Mesenchymal stem cell (in vitro differentiated cells and primary cell): ENCODE results near the gene GLI1.
A peak's percentile ranks its signal among the peaks of the same experiment; 100 is the strongest.

ENCODE experiments used
- DNase-seq: peaks from one replicate; pipeline ENCODE4 v3.0.0-alpha.2; 2013
- H2AFZ ChIP-seq: one replicate; pipeline ENCODE4 v1.6.1; 2013; ENCODE audit warnings: low read depth, mild to moderate bottlenecking, control low read depth, inconsistent platforms, low read length, moderate library complexity
- H2AK5ac ChIP-seq: 2 replicates; pipeline ENCODE4 v1.6.1; 2013; ENCODE audit warnings: low read length, moderate library complexity, mild to moderate bottlenecking, inconsistent platforms; ENCODE audit not compliant: severe bottlenecking
- H2BK120ac ChIP-seq: one replicate; pipeline ENCODE4 v1.6.1; 2013; ENCODE audit warnings: low read depth, mild to moderate bottlenecking, inconsistent platforms, low read length, moderate library complexity
- H2BK12ac ChIP-seq, 2 experiments: one replicate each; pipeline ENCODE4 v1.6.1; 2013; ENCODE audit warnings: inconsistent platforms in 2 of 2, low read length in 2 of 2, mild to moderate bottlenecking in 2 of 2, moderate library complexity in 2 of 2, control low read depth in 1 of 2
- H2BK15ac ChIP-seq: one replicate; pipeline ENCODE4 v1.6.1; 2013; ENCODE audit warnings: mild to moderate bottlenecking, low read depth, inconsistent platforms; ENCODE audit not compliant: poor library complexity, severe bottlenecking
- H2BK5ac ChIP-seq: 2 replicates; pipeline ENCODE4 v1.6.1; 2013; ENCODE audit warnings: low read depth, mild to moderate bottlenecking, low read length, control low read depth, inconsistent platforms; ENCODE audit not compliant: poor library complexity, severe bottlenecking
- H3K14ac ChIP-seq, 2 experiments: one replicate each; pipeline ENCODE4 v1.6.1; 2013; ENCODE audit warnings: inconsistent platforms in 2 of 2, low read length in 2 of 2, control low read depth in 1 of 2, mild to moderate bottlenecking in 1 of 2, moderate library complexity in 1 of 2
- H3K18ac ChIP-seq, 2 experiments: one replicate each; pipeline ENCODE4 v1.6.1; 2013; ENCODE audit warnings: inconsistent platforms in 2 of 2, low read length in 2 of 2, control low read depth in 1 of 2, low read depth in 1 of 2, mild to moderate bottlenecking in 1 of 2
- H3K23ac ChIP-seq, 2 experiments: one replicate each; pipeline ENCODE4 v1.6.1; 2013; ENCODE audit warnings: inconsistent platforms in 2 of 2, low read length in 2 of 2, mild to moderate bottlenecking in 2 of 2, moderate library complexity in 2 of 2, control low read depth in 1 of 2
- H3K27ac ChIP-seq: 2 replicates; pipeline ENCODE4 v1.5.1; 2013; ENCODE audit warnings: mild to moderate bottlenecking, moderate library complexity, low read length, control low read depth, inconsistent platforms; ENCODE audit not compliant: poor library complexity, severe bottlenecking
- H3K27me3 ChIP-seq, 2 experiments: 2 replicates each; pipeline versions ENCODE4 v1.6.1 to v1.7.0; 2013; ENCODE audit warnings: low read length in 2 of 2, mild to moderate bottlenecking in 2 of 2, moderate library complexity in 2 of 2, control low read depth in 1 of 2, inconsistent platforms in 1 of 2; ENCODE audit not compliant: control insufficient read depth in 1 of 2, insufficient read depth in 1 of 2
- H3K36me3 ChIP-seq, 2 experiments: 2 replicates each; pipeline versions ENCODE4 v1.6.1 to v1.7.0; 2013; ENCODE audit warnings: low read length in 2 of 2, control low read depth in 1 of 2, inconsistent platforms in 1 of 2, low read depth in 1 of 2, mild to moderate bottlenecking in 1 of 2; ENCODE audit not compliant: insufficient read depth in 2 of 2, control insufficient read depth in 1 of 2
- H3K4ac ChIP-seq, 2 experiments: one replicate each; pipeline ENCODE4 v1.6.1; 2013; ENCODE audit warnings: inconsistent platforms in 2 of 2, low read length in 2 of 2, mild to moderate bottlenecking in 2 of 2, moderate library complexity in 2 of 2, control low read depth in 1 of 2, low read depth in 1 of 2
- H3K4me1 ChIP-seq: 2 replicates; pipeline ENCODE4 v1.6.1; 2013; ENCODE audit warnings: low read depth, low read length, control low read depth; ENCODE audit not compliant: control insufficient read depth, insufficient read depth
- H3K4me2 ChIP-seq: 2 replicates; pipeline ENCODE4 v1.6.1; 2013; ENCODE audit warnings: low read length, mild to moderate bottlenecking, inconsistent platforms; ENCODE audit not compliant: poor library complexity, severe bottlenecking
- H3K4me3 ChIP-seq, 2 experiments: 2 replicates each; pipeline versions ENCODE4 v1.5.1 to v1.7.0; 2013; ENCODE audit warnings: low read length in 2 of 2, mild to moderate bottlenecking in 2 of 2, control low read depth in 1 of 2, low read depth in 1 of 2; ENCODE audit not compliant: insufficient read depth in 1 of 2
- H3K79me1 ChIP-seq: replicated peaks from 2 replicates; pipeline ENCODE4 v1.6.1; 2013; ENCODE audit warnings: mild to moderate bottlenecking, control low read depth, low read length, inconsistent platforms; ENCODE audit not compliant: poor library complexity, severe bottlenecking
- H3K9ac ChIP-seq: 2 replicates; pipeline ENCODE4 v1.7.0; 2013; ENCODE audit warnings: mild to moderate bottlenecking, low read length, moderate library complexity
- H3K9me3 ChIP-seq: 2 replicates; pipeline ENCODE4 v1.7.0; 2013; ENCODE audit warnings: mild to moderate bottlenecking, low read length; ENCODE audit not compliant: control insufficient read depth
- H4K8ac ChIP-seq: one replicate; pipeline ENCODE4 v1.6.1; 2013; ENCODE audit warnings: inconsistent platforms, mild to moderate bottlenecking, low read length, moderate library complexity
- H4K91ac ChIP-seq: one replicate; pipeline ENCODE4 v1.6.1; 2013; ENCODE audit warnings: mild to moderate bottlenecking, low read length, inconsistent platforms
- WGBS: methylation state at CpG from one replicate; pipeline ENCODE4 v1.1.7; 2013; ENCODE audit warnings: mixed read lengths; 5-methylcytosine and 5-hydroxymethylcytosine counted together

The GLI1 gene

DNA sequence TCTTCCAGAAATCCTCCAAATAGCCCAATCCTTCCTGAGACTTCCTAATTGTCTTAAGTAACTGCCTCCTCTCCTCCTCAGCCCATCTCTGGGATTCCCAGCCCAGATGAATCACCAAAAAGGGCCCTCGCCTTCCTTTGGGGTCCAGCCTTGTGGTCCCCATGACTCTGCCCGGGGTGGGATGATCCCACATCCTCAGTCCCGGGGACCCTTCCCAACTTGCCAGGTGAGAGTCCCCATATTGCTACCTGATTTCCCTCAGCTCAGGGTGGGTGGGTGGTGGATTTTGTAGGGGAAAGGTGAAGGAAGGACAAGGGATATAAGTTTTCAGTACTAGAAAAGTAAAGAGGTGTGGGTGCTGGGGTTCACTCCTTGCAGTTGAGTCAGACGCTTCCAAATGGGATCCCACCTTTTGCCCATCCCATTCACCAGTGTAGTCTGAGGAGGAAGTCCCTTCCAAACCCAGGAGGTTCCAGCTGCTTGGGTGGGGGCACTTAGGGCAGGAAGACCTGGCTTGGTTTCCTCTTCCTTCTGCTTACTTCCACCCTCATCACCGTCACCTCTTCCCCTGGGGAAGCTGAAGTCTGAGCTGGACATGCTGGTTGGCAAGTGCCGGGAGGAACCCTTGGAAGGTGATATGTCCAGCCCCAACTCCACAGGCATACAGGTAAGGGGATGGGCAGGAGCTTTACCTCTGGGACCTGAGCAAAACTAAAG is 5.6 kb downstream of the GLI1 start:
- H3K4me1 ChIP-seq = peaks cover 10% of the 10 kb centered on the region
- no peak overlapping the region for H2AFZ ChIP-seq
- no peak overlapping the region for H3K9ac ChIP-seq
- no peak overlapping the region for H3K4me3 ChIP-seq
- no peak overlapping the region for H3K18ac ChIP-seq
- H3K4ac ChIP-seq = no peak overlapping the region
- H2AK5ac ChIP-seq = no peak overlapping the region
- H3K79me1 ChIP-seq = peaks cover 2% of the 10 kb centered on the region
- H2BK15ac ChIP-seq = no peak overlapping the region
- H4K8ac ChIP-seq = no peak overlapping the region
- WGBS = 92% methylated on average over 6 of the region's 6 CpGs
- H3K23ac ChIP-seq = no peak overlapping the region
- no peak overlapping the region for H2BK5ac ChIP-seq
- H3K9me3 ChIP-seq = no peaks in the 10 kb centered on the region
- no peak overlapping the region for H2BK120ac ChIP-seq
- peaks cover 43 to 76% of the 10 kb centered on the region in 2 experiments for H3K27me3 ChIP-seq
- H3K27ac ChIP-seq = no peak overlapping the region
- no peak overlapping the region for H2BK12ac ChIP-seq
- no peak for DNase-seq
- H3K36me3 ChIP-seq = no peaks in the 10 kb centered on the region
- no peak overlapping the region for H3K4me2 ChIP-seq
- no peak overlapping the region for H4K91ac ChIP-seq
- no peak overlapping the region for H3K14ac ChIP-seq

- Histone ChIP-seq H3K14ac (no peak overlapping the region), H4K91ac (no peak overlapping the region), H4K8ac (no peak overlapping the region), H3K18ac (no peak overlapping the region), H3K36me3 (no peaks in the 10 kb centered on the region), H3K9ac (no peak overlapping the region), H3K23ac (peak overlapping the region in 1 of 2 experiments; percentile 60), H3K4ac (no peak overlapping the region), H3K27me3 (peaks cover 51 to 76% of the 10 kb centered on the region in 2 experiments), H3K9me3 (no peaks in the 10 kb centered on the region), H3K4me1 (peaks cover 3% of the 10 kb centered on the region), H2BK12ac (no peak overlapping the region), H2AFZ (peak overlapping the region; percentile 8), H2BK120ac (no peak overlapping the region), H3K4me3 (no peak overlapping the region), H2BK15ac (no peak overlapping the region), H2BK5ac (no peak overlapping the region), H3K4me2 (no peak overlapping the region), H3K79me1 (peaks cover 2% of the 10 kb centered on the region), H2AK5ac (no peak overlapping the region), H3K27ac (no peak overlapping the region)
- no peak for DNase-seq
- 90% methylated on average over 13 of the region's 14 CpGs for WGBS
Observed at GRCh38 chr12:57465747-57466505, 6.3 kb downstream of the GLI1 start.

- no peak overlapping the region for H3K23ac ChIP-seq
- H3K27me3 ChIP-seq = peaks cover 64 to 85% of the 10 kb centered on the region in 2 experiments
- H3K4me1 ChIP-seq = no peaks in the 10 kb centered on the region
- H4K8ac ChIP-seq = no peak overlapping the region
- H2BK120ac ChIP-seq = no peak overlapping the region
- no peak overlapping the region for H3K4me2 ChIP-seq
- no peak for DNase-seq
- H3K36me3 ChIP-seq = no peaks in the 10 kb centered on the region
- WGBS = 86% methylated on average over 12 of the region's 12 CpGs
- H3K4me3 ChIP-seq = no peak overlapping the region
- no peaks in the 10 kb centered on the region for H3K9me3 ChIP-seq
- H2AFZ ChIP-seq = no peak overlapping the region
- no peak overlapping the region for H2AK5ac ChIP-seq
- H2BK5ac ChIP-seq = no peak overlapping the region
- no peak overlapping the region for H2BK12ac ChIP-seq
- H3K9ac ChIP-seq = no peak overlapping the region
- no peak overlapping the region for H2BK15ac ChIP-seq
- H4K91ac ChIP-seq = no peak overlapping the region
- H3K4ac ChIP-seq = no peak overlapping the region
- H3K27ac ChIP-seq = no peak overlapping the region
- no peak overlapping the region for H3K18ac ChIP-seq
- H3K14ac ChIP-seq = no peak overlapping the region
- no peaks in the 10 kb centered on the region for H3K79me1 ChIP-seq
Observed at GRCh38 chr12:57467212-57467874, 7.8 kb downstream of the GLI1 start.

DNA sequence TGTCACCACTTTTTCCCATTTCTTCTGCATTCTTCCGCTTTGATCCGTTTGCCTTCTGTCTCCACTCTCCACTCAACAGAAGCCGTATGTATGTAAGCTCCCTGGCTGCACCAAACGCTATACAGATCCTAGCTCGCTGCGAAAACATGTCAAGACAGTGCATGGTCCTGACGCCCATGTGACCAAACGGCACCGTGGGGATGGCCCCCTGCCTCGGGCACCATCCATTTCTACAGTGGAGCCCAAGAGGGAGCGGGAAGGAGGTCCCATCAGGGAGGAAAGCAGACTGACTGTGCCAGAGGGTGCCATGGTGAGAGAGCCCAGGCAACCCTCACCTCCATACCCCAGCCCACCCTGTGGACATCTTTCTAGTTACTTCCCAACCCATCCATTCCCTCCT is 8.3 kb downstream of the GLI1 start:
- no peak overlapping the region for H2AK5ac ChIP-seq
- no peak overlapping the region for H3K9ac ChIP-seq
- H2BK120ac ChIP-seq = no peak overlapping the region
- H3K36me3 ChIP-seq = no peaks in the 10 kb centered on the region
- H3K4me2 ChIP-seq = no peak overlapping the region
- no peaks in the 10 kb centered on the region for H3K4me1 ChIP-seq
- no peak overlapping the region for H4K91ac ChIP-seq
- H2BK5ac ChIP-seq = no peak overlapping the region
- H3K9me3 ChIP-seq = no peaks in the 10 kb centered on the region
- peaks cover 70 to 91% of the 10 kb centered on the region in 2 experiments for H3K27me3 ChIP-seq
- no peak overlapping the region for H4K8ac ChIP-seq
- H3K18ac ChIP-seq = no peak overlapping the region
- no peak overlapping the region for H3K14ac ChIP-seq
- H3K23ac ChIP-seq = no peak overlapping the region
- H2AFZ ChIP-seq = no peak overlapping the region
- H3K27ac ChIP-seq = no peak overlapping the region
- H3K4me3 ChIP-seq = no peak overlapping the region
- no peak for DNase-seq
- no peak overlapping the region for H2BK12ac ChIP-seq
- 86% methylated on average over 11 of the region's 11 CpGs for WGBS
- H2BK15ac ChIP-seq = no peak overlapping the region
- H3K4ac ChIP-seq = no peak overlapping the region
- H3K79me1 ChIP-seq = no peaks in the 10 kb centered on the region
